ENCODE measurements around the gene PLSCR4. TPM values are rescaled to one million over a fixed set of nuclear protein-coding genes. Genes with fewer than 3 reads are reported as not detected.

PLSCR4 gene
- total RNA-seq, 1 donor from 2014 or later: 10.4 TPM

GRCh38 chr3:146195605-146196004 lies 55.3 kb downstream of the PLSCR4 start:
- Mint-ChIP-seq H3K9me3 (no peaks in the 10 kb centered on the region), H3K27me3 (ENCODE audit: low read depth) (no peaks in the 10 kb centered on the region), H3K4me1 (peaks cover 6% of the 10 kb centered on the region), H3K27ac (no peak overlapping the region), H3K4me3 (no peak overlapping the region), H3K36me3 (peaks cover 3% of the 10 kb centered on the region)
- no peak for TF ChIP-seq CTCF (IDR thresholded peaks at IDR 0.05; ENCODE audit: unreplicated experiment)
- DNase-seq (ENCODE audit: low spot score in 2 of 2, unreplicated experiment in 2 of 2): no peak

- Mint-ChIP-seq H3K27ac (no peak overlapping the region), H3K9me3 (no peaks in the 10 kb centered on the region), H3K36me3 (peaks cover 3% of the 10 kb centered on the region), H3K4me3 (no peak overlapping the region), H3K27me3 (ENCODE audit: low read depth) (no peaks in the 10 kb centered on the region), H3K4me1 (peaks cover 6% of the 10 kb centered on the region)
- DNase-seq (ENCODE audit: low spot score in 2 of 2, unreplicated experiment in 2 of 2): no peak
- no peak for TF ChIP-seq CTCF (IDR thresholded peaks at IDR 0.05; ENCODE audit: unreplicated experiment)
These were observed 55.9 kb downstream of the PLSCR4 start for GRCh38 chr3:146195030-146195429.

GRCh38 chr3:146191051-146191450 lies 59.9 kb downstream of the PLSCR4 start:
- DNase-seq (ENCODE audit: low spot score in 2 of 2, unreplicated experiment in 2 of 2): no peak
- no peaks in the 10 kb centered on the region for H3K27me3 Mint-ChIP-seq (ENCODE audit: low read depth)
- no peak overlapping the region for H3K4me3 Mint-ChIP-seq
- no peak overlapping the region for H3K27ac Mint-ChIP-seq
- peaks cover 6% of the 10 kb centered on the region for H3K4me1 Mint-ChIP-seq
- no peak for TF ChIP-seq CTCF (IDR thresholded peaks at IDR 0.05; ENCODE audit: unreplicated experiment)
- H3K9me3 Mint-ChIP-seq: no peaks in the 10 kb centered on the region
- peaks cover 3% of the 10 kb centered on the region for H3K36me3 Mint-ChIP-seq

GRCh38 chr3:146189519-146190173 lies 61.3 kb downstream of the PLSCR4 start:
- DNase-seq (ENCODE audit: low spot score in 2 of 2, unreplicated experiment in 2 of 2): no peak
- Mint-ChIP-seq H3K4me1 (peaks cover 6% of the 10 kb centered on the region), H3K9me3 (no peaks in the 10 kb centered on the region), H3K4me3 (no peak overlapping the region), H3K36me3 (peaks cover 3% of the 10 kb centered on the region), H3K27ac (no peak overlapping the region), H3K27me3 (ENCODE audit: low read depth) (no peaks in the 10 kb centered on the region)
- TF ChIP-seq CTCF (IDR thresholded peaks at IDR 0.05; ENCODE audit: unreplicated experiment): peak; percentile 88

- H3K4me1 Mint-ChIP-seq: peaks cover 10% of the 10 kb centered on the region
- no peaks in the 10 kb centered on the region for H3K27me3 Mint-ChIP-seq (ENCODE audit: low read depth)
- no peak overlapping the region for H3K4me3 Mint-ChIP-seq
- H3K27ac Mint-ChIP-seq: no peak overlapping the region
- peak; percentile 52 for TF ChIP-seq CTCF (IDR thresholded peaks at IDR 0.05; ENCODE audit: unreplicated experiment)
- peaks cover 2% of the 10 kb centered on the region for H3K36me3 Mint-ChIP-seq
- DNase-seq (ENCODE audit: low spot score in 2 of 2, unreplicated experiment in 2 of 2): no peak
- H3K9me3 Mint-ChIP-seq: no peaks in the 10 kb centered on the region
These were observed 63.5 kb downstream of the PLSCR4 start for GRCh38 chr3:146187334-146187950.
